Epithelial cell of prostate (primary cell): ENCODE results near the gene FBP2.
"Not testable (repeated sequence)": the region's sequence is repeated elsewhere in the genome, so short reads cannot be mapped to it uniquely, and the experiment has no call there.

Source experiments
- DNase-seq: peaks from one replicate; pipeline ENCODE4 v3.0.0-alpha.2; 2011; ENCODE audit warnings: low read depth, low spot score
- H3K27ac ChIP-seq: fragments of 450-650 bp; 2 replicates; pipeline ENCODE4 v1.5.1; 2017; ENCODE audit warnings: mild to moderate bottlenecking

Gene FBP2

DNA sequence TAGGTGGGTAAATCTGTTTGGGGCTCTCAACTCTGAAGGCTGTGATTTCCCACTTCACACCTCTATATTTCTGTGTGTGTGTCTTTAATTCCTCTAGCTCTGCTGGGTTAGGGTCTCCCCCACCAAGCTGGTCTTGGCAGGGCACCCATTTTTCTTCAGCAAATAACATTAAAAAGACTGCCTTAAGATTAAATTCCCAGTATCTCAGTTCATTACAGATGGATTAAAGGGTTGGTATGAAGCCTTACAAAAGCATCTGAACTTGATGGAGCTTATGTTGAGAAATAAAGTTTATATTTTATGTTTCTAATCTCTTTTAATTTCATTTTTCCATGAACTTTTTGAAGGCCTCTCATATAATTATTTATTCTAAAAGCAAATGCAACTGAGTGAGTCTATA is 27.1 kb downstream of the FBP2 start:
- no peak for DNase-seq
- no peak overlapping the region for H3K27ac ChIP-seq

DNA sequence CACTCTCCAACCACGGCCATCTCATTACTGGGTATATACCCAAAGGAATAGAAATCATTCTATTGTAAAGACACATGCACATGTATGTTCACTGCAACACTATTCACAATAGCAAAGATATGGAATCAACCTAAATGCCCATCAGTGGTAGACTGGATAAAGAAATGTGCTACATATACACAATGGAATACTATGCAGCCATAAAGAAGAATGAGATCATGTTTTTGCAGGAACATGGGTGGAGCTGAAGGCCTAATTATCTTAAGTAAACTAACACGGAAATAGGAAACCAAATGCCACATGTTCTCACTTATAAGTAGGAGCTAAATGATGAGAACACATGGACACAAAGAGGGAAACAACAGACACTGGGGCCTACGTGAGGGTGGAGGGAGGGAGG is 29.3 kb downstream of the FBP2 start:
- DNase-seq, H3K27ac ChIP-seq: not testable (repeated sequence)

DNA sequence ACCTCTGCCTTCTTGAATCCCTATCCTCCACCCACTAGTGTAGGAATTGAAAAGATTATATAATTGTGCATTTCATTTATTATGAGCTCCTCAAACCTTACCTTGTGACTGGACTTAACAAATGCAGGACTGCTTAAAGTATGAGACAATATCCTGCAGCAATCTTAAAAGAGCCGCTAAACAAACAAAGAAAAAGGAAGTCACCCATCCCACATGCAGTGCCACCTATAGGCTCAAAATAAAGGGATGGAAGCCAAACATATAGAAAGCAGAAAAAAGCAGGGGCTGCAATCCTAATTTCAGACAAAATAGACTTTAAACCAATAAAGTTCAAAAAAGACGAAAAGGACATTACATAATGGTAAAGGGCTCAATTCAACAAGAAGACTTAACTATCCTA is 30.1 kb downstream of the FBP2 start:
- H3K27ac ChIP-seq: no peak overlapping the region
- DNase-seq: no peak

DNA sequence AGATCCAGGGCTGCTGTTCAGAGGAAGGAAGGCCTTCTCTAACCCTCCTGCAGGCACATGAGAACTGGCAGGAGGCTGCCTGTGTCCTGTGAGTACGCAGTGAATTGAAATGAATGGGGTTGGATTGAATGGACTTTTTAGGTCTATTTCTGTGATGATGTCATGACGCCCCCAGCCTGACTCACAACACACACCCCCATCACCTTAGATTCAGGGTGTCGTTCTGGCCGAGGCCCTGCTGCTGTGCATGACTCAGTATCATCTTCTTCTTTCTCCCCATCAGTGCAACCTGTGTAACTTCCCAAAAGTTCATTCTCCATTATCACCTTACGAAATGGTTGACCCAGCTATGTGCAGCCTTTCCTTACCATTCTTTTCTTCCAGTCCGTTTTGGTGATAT is 33.4 kb downstream of the FBP2 start:
- DNase-seq: no peak

DNA sequence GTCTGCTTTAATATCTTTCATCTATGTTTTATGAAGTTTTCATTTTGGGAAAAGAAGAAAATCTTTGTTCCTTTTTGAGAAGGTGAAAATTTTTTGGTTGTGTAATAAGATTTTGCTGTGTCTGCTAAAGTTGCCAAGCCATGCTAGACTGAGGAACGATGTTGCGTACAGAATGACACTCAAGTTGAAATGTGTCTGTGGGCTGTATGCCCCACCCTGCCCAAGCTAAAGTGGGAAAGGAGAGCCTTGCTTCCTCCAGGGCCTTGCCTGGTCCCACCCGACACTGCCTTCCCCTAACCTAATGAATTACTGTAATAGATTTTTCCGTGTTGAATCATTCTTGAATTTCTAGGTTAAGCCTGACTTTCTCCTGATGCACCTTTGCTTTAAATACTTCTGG is 36.2 kb downstream of the FBP2 start:
- no peak for DNase-seq
- no peak overlapping the region for H3K27ac ChIP-seq

More for the DNA sequence above, 33.4 kb downstream of the FBP2 start:
- H3K27ac ChIP-seq: no peak overlapping the region

DNA sequence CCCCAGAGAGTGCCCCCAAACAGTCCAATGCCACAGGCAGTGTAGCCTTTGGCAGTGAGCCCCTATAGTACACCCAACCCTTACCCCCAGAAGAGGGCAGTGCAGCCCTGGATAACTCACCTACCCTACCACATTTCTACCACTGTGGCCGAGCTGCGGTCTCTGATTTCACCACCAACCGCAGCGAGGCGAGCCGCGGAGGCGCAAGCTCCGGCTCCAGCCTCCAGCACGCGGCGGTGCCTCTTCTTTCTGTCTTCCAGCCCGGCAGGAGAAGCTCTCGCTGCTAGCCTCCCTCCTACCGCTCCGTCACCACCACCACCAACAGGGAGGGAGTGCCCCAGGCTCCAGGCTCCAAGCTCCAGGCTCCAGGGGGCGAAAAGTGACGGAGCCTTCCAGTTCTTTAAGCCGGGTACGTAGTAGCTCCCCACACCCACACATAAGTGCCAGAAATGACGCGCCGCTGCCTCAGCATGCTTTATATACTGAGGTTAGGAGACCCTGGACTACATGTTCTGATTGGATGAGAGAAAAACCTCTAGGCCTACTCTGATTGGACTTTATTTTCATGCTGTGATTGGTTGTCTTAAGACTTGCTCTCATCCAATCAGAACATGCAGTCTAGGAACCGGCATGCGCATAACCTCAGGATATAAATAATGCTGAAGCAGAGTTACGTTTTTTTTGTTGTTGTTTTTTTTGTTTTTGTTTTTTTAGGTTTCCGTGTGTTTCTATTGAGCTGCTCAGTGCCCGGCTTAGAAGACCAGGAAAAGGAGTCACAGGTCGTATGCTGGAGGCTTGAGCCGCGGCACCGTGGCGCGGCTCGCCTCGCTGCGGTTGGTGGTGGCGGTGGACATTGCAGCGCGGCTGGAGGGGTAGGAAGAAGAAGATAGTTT is 38.9 kb downstream of the FBP2 start, which contains the start of gene PCAT7:
TSS of gene PCAT7 (plus strand) at position 645 of the 893 bp plus-strand sequence.
- no peak within 1 kb of the TSS for H3K27ac ChIP-seq

DNA sequence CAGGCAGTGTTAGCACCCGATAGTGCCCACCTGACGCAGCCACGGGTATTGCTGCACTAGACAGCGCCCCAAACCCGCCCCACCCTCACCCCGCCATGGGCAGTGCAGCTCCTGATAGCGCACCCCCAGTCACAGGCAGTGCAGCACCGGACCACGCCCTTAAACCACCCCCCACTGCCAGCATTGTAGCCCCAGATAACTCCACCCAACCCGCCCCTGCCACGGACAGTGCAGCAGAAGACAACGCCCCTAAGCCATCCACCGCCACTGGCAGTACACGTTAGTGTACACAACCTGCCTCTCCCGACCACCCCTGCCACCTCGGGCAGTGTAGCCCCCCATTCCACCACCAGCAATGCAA is 39.6 kb downstream of the FBP2 start:
- no peak overlapping the region for H3K27ac ChIP-seq
- DNase-seq: no peak

More for the DNA sequence above, 38.9 kb downstream of the FBP2 start, which contains the start of gene PCAT7:
- peak; percentile 20 for DNase-seq

DNA sequence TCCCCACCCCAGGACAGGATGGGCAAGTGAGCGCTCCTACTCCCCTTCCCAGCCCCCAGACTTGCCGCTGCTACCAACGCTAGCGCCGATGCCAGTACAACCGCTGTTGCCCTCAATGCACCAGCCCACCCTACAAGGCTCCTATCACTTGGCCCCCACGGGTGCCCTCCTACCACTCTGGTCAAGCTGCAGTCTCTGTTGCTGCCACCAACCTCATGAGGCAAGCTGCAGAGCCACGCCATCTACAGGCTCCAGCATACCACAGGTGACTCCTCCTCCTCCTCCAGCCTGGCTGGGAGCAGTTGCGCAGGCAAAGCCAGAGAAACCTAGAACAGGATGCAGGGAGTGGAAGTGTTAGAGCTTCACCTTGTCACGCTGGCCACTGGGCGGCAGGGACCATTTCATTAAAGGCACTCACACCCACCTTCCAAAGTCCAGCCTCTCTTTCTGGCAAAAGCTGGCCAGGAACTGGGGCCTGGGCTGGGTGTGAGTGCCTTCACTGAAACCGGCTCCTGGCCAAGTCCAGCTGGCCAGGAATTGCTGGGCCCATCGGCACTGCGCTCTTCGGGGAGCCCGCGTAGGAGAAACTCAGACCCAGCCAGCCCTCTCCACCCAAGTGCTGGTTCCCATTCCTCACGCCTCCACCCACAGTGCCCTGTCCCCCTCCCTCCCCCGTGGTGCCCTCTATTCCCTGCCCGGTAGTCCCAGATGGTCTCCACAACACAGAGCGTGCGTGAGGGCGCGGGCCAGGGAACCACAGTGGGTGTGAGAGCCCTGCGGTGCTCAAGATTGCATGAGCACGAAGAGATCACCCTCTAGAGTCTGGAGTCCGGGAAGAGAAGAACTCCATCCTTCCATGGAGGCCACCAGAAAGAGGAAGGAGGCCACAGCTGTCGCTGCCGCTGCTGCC is 40.3 kb downstream of the FBP2 start:
- H3K27ac ChIP-seq: no peak overlapping the region
- no peak for DNase-seq

DNA sequence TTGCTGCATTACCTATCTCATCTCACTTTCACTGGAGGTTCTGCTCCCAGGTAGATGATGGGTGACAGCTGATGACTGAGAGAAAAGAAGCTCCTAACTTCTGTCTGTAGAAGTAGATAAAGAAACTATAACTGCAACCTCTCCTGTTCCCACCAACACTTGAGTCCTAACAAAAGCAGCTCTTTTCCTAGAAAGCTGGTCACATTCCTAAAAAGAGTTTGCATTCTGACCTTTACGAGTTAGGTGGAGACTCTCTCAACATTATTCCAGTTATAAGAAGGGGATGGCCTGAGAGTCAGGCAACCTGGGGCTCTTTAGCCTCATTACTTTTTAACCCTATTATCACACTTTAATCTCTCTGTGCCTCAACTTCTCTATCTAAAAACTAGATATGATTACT is 47.7 kb downstream of the FBP2 start:
- no peak for DNase-seq

DNA sequence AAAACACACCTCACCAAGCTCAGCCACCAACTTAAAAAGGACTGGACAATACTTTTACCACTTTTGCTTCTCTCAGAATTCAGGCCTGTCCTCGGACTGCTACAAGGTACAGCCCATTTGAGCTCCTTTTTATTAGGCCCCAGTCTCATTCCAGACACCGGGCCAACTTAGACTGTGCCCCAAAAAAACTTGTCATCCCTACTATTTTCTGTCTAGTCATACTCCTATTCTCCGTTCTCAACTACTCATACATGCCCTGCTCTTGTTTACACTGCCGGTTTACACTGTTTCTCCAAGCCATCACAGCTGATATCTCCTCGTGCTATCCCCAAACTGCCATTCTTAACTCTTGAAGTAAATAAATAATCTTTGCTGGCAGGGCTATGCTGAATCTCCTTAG is 49.3 kb downstream of the FBP2 start:
- DNase-seq, H3K27ac ChIP-seq: not testable (repeated sequence)

More for the DNA sequence above, 47.7 kb downstream of the FBP2 start:
- H3K27ac ChIP-seq: no peak overlapping the region

DNA sequence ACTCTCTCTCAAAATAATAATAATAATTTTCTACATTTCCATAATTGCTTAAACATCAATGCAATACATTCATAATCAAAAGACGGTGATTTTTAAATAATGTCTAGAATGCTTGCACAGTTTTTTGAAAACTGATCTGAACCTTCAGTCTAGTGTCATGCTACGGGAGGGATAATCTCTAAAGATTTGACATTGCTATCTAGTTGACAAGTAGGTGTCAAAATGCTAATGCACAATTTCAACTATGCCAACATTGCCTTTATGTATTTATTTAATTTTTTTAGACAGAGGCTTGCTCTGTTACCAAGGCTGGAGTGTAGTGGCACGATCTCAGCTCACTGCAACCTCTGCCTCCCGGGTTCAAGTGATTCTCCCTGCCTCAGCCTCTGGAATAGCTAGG is 54.7 kb downstream of the FBP2 start:
- no peak overlapping the region for H3K27ac ChIP-seq
- no peak for DNase-seq

DNA sequence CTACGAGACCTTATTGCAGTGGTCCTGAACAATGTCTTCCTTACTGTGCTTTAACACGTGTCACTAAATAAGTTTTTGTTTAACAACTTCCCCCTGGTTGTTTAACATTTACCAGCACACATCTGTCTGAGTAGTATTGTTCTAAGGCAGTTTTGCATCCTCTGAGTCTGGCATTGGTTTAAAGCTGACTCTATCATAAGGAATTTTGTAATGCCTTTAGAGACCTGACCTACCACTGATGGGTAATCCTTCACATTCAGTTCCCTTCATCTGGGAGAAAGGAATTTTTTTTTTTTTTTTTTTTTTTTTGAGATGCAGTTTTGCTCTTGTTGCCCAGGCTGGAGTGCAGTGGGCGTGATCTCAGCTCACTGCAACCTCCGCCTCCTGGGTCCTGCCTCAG is 58.7 kb downstream of the FBP2 start:
- H3K27ac ChIP-seq: no peak overlapping the region
- no peak for DNase-seq

DNA sequence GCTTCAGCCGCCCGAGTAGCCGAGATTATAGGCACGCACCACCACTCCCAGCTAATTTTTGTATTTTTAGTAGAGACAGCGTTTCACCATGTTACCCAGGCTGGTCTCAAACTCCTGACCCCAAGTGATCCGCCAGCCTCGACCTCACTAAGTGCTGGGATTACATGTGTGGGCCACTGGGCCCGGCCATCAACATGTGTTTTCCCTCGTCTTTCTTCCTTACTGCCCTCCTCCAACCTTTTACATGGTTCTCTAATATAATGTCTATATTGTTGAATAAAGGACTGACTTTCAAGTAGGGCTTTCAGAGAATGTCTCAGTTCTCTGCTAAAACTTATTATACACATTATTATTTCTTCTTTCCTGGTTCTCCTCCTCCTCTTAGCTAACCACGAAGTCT is 60.0 kb downstream of the FBP2 start:
- DNase-seq: no peak
- H3K27ac ChIP-seq: no peak overlapping the region

DNA sequence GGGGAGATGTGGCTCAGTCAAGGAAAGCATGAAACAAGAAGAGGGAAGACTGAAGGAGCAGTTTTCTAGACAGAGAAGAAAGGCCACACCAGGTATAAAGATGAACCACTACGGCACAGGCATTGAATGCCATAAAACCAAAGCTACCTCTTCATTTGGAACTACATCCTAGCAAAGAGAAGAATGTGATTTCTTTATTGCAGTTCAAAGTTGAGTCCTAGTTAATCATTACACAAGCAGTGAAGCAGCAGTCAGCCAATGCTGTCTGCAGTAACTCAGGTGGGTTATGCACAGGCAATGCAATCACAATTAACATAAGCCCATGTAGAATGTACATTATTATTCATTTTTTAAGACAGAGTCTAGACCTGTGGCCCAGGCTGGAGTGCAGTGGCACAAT is 60.5 kb downstream of the FBP2 start:
- no peak overlapping the region for H3K27ac ChIP-seq
- DNase-seq: no peak

DNA sequence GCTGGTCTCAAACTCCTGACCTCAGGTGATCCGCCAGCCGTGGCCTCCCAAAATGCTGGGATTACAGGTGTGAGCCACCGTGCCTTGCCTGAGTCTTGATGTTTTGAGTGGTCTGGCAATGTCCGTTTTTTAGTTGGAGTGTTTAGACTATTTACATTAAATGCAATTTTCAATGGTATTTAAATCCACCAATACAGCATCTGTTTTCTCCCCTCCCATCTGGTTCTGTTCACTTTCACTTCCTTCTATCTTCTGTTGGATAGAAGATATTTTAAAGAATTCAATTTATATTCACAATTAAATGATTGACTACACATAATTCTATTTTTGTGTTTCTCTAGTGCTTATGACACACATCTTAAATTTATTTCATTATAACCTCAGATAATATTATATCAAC is 64.7 kb downstream of the FBP2 start:
- no peak for DNase-seq
- H3K27ac ChIP-seq: no peak overlapping the region

DNA sequence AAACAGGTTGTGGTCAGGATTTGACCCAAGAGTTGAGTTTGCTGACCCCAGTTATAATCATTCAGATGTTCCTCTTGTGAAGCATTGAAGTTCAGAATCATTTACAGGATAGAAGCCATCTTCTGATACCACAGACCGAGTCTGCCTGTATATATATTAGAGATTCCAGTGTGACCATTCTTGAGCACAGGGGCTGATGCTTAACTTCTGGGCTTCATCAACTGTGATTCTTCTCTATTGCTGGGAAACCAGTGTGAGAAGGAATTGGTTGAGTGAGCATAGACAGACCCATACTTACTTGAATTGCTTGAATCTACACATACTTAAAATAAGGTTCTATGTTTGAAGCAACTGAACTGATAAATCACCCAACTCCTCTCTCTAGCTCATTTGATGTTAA is 66.7 kb downstream of the FBP2 start:
- H3K27ac ChIP-seq: no peak overlapping the region
- DNase-seq: no peak

DNA sequence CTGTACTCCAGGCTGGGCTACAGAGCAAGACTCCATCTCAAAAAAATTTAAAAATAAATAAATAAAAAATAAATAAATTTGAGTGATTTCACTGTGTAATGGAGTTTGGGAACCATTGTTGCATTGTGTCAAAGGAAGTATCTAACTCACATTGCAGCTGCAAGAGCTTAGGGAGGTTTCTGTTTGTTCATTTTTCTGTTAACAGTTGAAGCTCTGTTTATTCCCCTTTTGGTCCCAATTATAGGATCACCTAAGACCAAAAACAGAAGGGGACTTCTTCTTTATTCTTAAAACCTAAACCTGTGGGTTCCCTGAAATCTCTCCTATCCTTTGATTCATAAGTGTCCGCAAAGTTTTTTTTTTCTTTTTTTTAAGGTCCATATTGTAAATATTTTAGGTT is 67.4 kb downstream of the FBP2 start:
- no peak for DNase-seq
- H3K27ac ChIP-seq: no peak overlapping the region

DNA sequence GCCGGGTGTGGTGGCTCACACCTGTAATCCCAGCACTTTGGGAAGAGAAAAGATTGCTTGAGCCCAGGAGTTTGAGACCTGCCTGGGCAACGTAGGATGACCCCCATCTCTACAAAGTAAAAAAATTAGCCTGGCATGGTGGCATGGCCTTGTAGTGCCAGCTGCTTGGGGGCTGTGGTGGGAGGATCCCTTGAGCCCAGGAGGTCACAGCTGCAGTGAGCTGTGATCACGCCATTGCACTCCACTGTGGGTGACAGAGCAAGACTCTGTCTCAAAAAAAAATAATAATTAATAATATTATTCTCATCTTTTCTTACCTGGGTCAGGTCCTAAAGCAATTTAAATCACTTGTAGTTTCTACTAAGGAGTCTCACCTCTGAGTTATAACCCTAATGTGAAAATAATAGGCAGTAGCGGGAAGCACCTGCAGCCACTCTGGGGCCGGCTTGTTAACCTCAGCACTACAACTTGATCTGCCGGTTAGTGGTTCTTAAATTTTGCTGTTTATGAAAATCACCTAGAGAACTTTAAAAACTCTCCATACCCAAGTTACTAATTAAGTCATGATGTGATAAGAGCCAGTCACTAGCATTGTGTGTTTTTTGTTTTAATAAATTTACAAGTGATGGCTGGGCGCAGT is 68.1 kb downstream of the FBP2 start:
- DNase-seq: no peak
- H3K27ac ChIP-seq: no peak overlapping the region

DNA sequence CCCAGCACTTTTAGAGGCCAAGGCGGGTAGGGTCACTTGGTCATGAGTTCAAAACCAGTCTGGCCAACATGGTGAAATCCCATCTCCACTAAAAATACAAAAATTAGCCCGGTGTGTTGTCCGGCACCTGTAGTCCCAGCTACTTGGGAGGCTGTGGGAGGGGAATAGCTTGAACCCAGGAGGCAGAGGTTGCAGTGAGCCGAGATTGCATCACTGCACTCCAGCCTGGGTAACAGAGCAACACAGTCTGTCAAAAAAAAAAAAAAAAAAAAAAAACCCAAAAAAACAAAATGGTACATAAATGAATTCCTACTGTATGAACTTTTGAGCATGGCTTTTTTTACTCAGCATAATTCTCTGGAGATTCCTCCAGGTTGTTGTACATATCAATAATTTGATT is 76.4 kb downstream of the FBP2 start:
- DNase-seq: no peak
- H3K27ac ChIP-seq: no peak overlapping the region

DNA sequence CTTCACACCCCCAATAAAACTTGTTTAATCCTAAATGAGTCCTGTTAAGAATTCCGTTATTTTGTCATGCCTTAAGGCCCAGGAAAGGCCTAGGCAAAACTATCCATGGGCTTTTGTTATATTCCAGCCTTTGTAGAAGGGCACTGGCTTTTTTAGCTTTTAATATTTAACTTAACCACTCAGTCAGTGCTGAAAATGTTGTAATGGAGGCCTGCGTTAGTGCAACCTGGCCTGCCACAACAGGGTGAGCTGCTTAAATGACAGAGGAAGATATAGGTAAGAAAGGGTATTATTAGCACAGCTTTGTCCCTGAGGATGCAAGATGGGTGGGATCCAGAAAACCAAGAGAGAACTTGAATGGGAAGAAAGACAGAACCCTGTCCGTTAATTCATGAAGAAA is 78.9 kb downstream of the FBP2 start:
- H3K27ac ChIP-seq: no peak overlapping the region
- DNase-seq: no peak

DNA sequence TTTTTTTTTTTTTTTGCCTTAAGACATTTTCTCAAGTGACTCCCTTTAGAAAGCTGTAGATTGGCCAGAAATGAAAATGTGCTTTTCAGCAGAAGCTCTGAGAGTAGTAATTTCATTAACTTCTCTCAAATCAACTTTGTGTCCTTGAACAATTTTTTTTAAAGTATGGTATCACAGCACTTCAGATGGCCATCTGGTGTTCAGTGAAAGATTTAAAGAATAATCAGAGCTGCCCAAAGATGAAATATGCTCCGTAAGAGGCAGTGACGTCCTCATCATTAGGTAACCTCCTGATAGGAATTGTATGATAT is 81.7 kb downstream of the FBP2 start:
- no peak for DNase-seq
- H3K27ac ChIP-seq: no peak overlapping the region
